B cell (primary cell): ENCODE data around the gene DCAF6. TPM values are rescaled to one million over a fixed set of nuclear protein-coding genes. Genes with fewer than 3 reads are reported as not detected.

Experiments used
- ATAC-seq: fragments of 200-7000 bp; cut with Tn5 transposase; one replicate; pipeline ENCODE4 v1.10.0; 2021; ENCODE audit warnings: low read depth, mild to moderate bottlenecking, moderate number of reproducible peaks, moderate library complexity
- CTCF ChIA-PET: fragments of 350-600 bp; sonication (Branson Sonifier 250); formaldehyde crosslinking; loops from one replicate; lab custom pipeline; 2021; ENCODE audit warnings: antibody characterized with exemption, inconsistent platforms; lab: Charles Lee
- POLR2A ChIA-PET: fragments of 350-600 bp; sonication (Branson Sonifier 250); formaldehyde crosslinking; loops from one replicate; lab custom pipeline; 2021; ENCODE audit warnings: antibody characterized with exemption; lab: Charles Lee
- DNase-seq: peaks from one replicate; pipeline ENCODE4 v3.0.0; 2013
- H2AFZ ChIP-seq: 2 replicates; pipeline ENCODE4 v1.6.1; 2012; ENCODE audit warnings: mild to moderate bottlenecking, low read depth, low read length; ENCODE audit not compliant: insufficient read depth, poor library complexity, severe bottlenecking
- H3K27ac ChIP-seq, 2 donors: 1 replicate in 1 of 2; 2 replicates in 1 of 2; pipeline ENCODE4 v1.5.1; 2012 to 2013; ENCODE audit warnings: low read length in 2 of 2, mild to moderate bottlenecking in 2 of 2, moderate library complexity in 1 of 2
- H3K27me3 ChIP-seq, 4 experiments: fragments of 200-600 bp in 1 of 4; sonication (generic) in 1 of 4; replicated peaks in 1 of 4; 1 replicate in 2 of 4; 2 replicates in 2 of 4; pipeline versions ENCODE4 v1.6.1 to v1.7.0; 2013 to 2016; ENCODE audit warnings: low read length in 3 of 4, mild to moderate bottlenecking in 2 of 4, mixed read lengths in 1 of 4, moderate library complexity in 1 of 4; ENCODE audit not compliant: insufficient read depth in 4 of 4, control insufficient read depth in 3 of 4; ENCODE audit errors: control extremely low read depth in 1 of 4
- H3K36me3 ChIP-seq, 2 experiments: replicated peaks in 1 of 2; 1 replicate in 1 of 2; 2 replicates in 1 of 2; pipeline versions ENCODE4 v1.6.1 to v1.7.1; 2013; ENCODE audit warnings: low read length in 1 of 2; ENCODE audit not compliant: insufficient read depth in 2 of 2, control insufficient read depth in 1 of 2; ENCODE audit errors: control extremely low read depth in 1 of 2, extremely low read depth in 1 of 2
- H3K4me1 ChIP-seq, 2 donors: fragments of 200-600 bp in 1 of 2; sonication (generic) in 1 of 2; 1 replicate in 1 of 2; 2 replicates in 1 of 2; pipeline versions ENCODE4 v1.5.1 to v1.6.1; 2013 to 2017; ENCODE audit warnings: low read length in 2 of 2; ENCODE audit not compliant: control insufficient read depth in 2 of 2, insufficient read depth in 2 of 2
- H3K4me2 ChIP-seq: replicated peaks from 2 replicates; pipeline ENCODE3; 2012; ENCODE audit warnings: mild to moderate bottlenecking, low read depth, low read length; ENCODE audit not compliant: poor library complexity, severe bottlenecking
- H3K4me3 ChIP-seq, 5 experiments: fragments of 200-600 bp in 1 of 5; sonication (generic) in 1 of 5; 1 replicate in 3 of 5; 2 replicates in 2 of 5; pipeline versions ENCODE4 v1.5.1 to v1.7.0; 2011 to 2016; ENCODE audit warnings: low read length in 4 of 5, mild to moderate bottlenecking in 4 of 5, low read depth in 2 of 5, control low read depth in 1 of 5, moderate library complexity in 1 of 5; ENCODE audit not compliant: insufficient read depth in 1 of 5; ENCODE audit errors: control extremely low read depth in 1 of 5, extremely low read depth in 1 of 5
- H3K79me2 ChIP-seq: fragments of 200-600 bp; sonication (generic); one replicate; pipeline ENCODE4 v1.6.0; 2016; ENCODE audit warnings: low read length; ENCODE audit not compliant: control insufficient read depth, insufficient read depth
- H3K9ac ChIP-seq: fragments of 200-600 bp; sonication (generic); 2 replicates; pipeline ENCODE4 v1.6.1; 2017; ENCODE audit warnings: mild to moderate bottlenecking, low read length, moderate library complexity
- H3K9me3 ChIP-seq, 3 donors: one replicate each; pipeline versions ENCODE4 v1.6.1 to v1.7.1; 2013; ENCODE audit warnings: low read length in 2 of 3; ENCODE audit not compliant: control insufficient read depth in 2 of 3, insufficient read depth in 1 of 3; ENCODE audit errors: control extremely low read depth in 1 of 3
- H4K20me1 ChIP-seq: 2 replicates; pipeline ENCODE4 v1.6.0; 2012; ENCODE audit warnings: mild to moderate bottlenecking, low read length; ENCODE audit not compliant: insufficient read depth, control insufficient read depth, poor library complexity, severe bottlenecking
- H3K27ac Mint-ChIP-seq: one replicate; pipeline ENCODE4 v1.8.0; 2021; ENCODE audit warnings: mixed read lengths
- H3K27me3 Mint-ChIP-seq: one replicate; pipeline ENCODE4 v1.8.0; 2021; ENCODE audit warnings: mixed read lengths
- H3K4me1 Mint-ChIP-seq: one replicate; pipeline ENCODE4 v1.8.0; 2021; ENCODE audit warnings: mixed read lengths
- H3K4me3 Mint-ChIP-seq: one replicate; pipeline ENCODE4 v1.8.0; 2021; ENCODE audit warnings: mixed read lengths
- H3K9me3 Mint-ChIP-seq: one replicate; pipeline ENCODE4 v1.8.0; 2022; ENCODE audit warnings: mixed read lengths; ENCODE audit not compliant: insufficient read depth
- EZH2 ChIP-seq: IDR thresholded peaks from 2 replicates; pipeline ENCODE4 v1.6.1; 2012; ENCODE audit warnings: borderline replicate concordance, low read depth, mild to moderate bottlenecking, moderate library complexity, low read length; ENCODE audit not compliant: insufficient read depth, poor library complexity, severe bottlenecking
- WGBS: methylation state at CpG from one replicate; pipeline ENCODE4 v1.1.5; 2013; ENCODE audit warnings: missing lambda C conversion rate; ENCODE audit not compliant: insufficient coverage; 5-methylcytosine and 5-hydroxymethylcytosine counted together
- intact Hi-C: fragments of 100-400 bp; cut with micrococcal nuclease; formaldehyde crosslinking; loops from one replicate; pipeline ENCODE4 v1.10.0; 2022
- polyA plus RNA-seq: library from polyadenylated mRNA; depleted of rRNA; stranded (reverse); fragments of >200 nt; gene quantifications from 2 replicates; pipeline ENCODE4 v1.2.3, GENCODE V29; 2012
- total RNA-seq, 2 donors: library from RNA; stranded (reverse); fragments of 120-200 nt in 1 of 2; gene quantifications; 1 replicate in 1 of 2; 2 replicates in 1 of 2; pipeline versions ENCODE4 v1.2.3 to v1.2.4, GENCODE V29; 2013 to 2022
- TF ChIP-seq, protein P1 (sequence below): fragments of 200-600 bp; IDR thresholded peaks from one replicate; pipeline ENCODE4 v1.8.0; 2022; ENCODE audit warnings: antibody characterized with exemption, mild to moderate bottlenecking

The DCAF6 gene
- total and polyA plus RNA-seq, 2 donors (not counting 1 experiment from before 2014, with no cell fraction given): 17.5 to 40.4 TPM

DNA sequence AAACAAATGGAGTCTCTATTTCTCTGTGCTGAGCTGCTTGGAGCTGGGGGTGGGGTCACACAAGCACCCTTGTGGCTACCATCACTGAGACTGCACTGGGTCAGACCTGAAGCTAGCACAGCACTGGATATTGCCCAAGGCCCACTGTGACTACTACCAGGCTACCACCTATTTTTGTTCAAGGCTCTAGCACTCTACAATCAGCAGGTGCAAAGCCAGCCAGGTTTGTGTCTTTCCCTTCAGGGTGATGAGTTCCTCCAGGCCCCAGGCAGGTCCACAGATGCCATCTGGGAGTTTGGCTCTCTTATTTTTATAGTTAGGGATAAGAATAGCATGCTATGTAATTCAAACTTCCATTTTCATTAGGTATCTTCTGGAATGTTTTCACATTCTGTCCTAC is 46.1 kb upstream of the DCAF6 start:
- no peak for TF ChIP-seq EZH2
- TF ChIP-seq, protein P1, sequence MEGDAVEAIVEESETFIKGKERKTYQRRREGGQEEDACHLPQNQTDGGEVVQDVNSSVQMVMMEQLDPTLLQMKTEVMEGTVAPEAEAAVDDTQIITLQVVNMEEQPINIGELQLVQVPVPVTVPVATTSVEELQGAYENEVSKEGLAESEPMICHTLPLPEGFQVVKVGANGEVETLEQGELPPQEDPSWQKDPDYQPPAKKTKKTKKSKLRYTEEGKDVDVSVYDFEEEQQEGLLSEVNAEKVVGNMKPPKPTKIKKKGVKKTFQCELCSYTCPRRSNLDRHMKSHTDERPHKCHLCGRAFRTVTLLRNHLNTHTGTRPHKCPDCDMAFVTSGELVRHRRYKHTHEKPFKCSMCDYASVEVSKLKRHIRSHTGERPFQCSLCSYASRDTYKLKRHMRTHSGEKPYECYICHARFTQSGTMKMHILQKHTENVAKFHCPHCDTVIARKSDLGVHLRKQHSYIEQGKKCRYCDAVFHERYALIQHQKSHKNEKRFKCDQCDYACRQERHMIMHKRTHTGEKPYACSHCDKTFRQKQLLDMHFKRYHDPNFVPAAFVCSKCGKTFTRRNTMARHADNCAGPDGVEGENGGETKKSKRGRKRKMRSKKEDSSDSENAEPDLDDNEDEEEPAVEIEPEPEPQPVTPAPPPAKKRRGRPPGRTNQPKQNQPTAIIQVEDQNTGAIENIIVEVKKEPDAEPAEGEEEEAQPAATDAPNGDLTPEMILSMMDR: no peak
- Histone ChIP-seq H3K4me3 (no peak overlapping the region), H3K36me3 (no peaks in the 10 kb centered on the region), H2AFZ (no peak overlapping the region), H3K9ac (no peak overlapping the region), H3K9me3 (no peaks in the 10 kb centered on the region), H3K4me2 (no peak overlapping the region), H3K79me2 (no peaks in the 10 kb centered on the region), H4K20me1 (no peaks in the 10 kb centered on the region), H3K4me1 (peaks cover 4 to 9% of the 10 kb centered on the region in 2 donors), H3K27me3 (no peaks in the 10 kb centered on the region), H3K27ac (no peak overlapping the region)
- ChIA-PET POLR2A (no interaction called here), CTCF (no interaction called here)
- Mint-ChIP-seq H3K4me3 (no peak overlapping the region), H3K9me3 (no peaks in the 10 kb centered on the region), H3K4me1 (peaks cover 8% of the 10 kb centered on the region), H3K27me3 (no peaks in the 10 kb centered on the region), H3K27ac (no peak overlapping the region)
- DNase-seq: no peak
- intact Hi-C loops: no loop called here
- ATAC-seq: no peak

GRCh38 chr1:167893798-167894197 is 42.7 kb upstream of the DCAF6 start:
- Mint-ChIP-seq H3K9me3 (no peaks in the 10 kb centered on the region), H3K4me3 (no peak overlapping the region), H3K27ac (no peak overlapping the region), H3K27me3 (no peaks in the 10 kb centered on the region), H3K4me1 (peaks cover 8% of the 10 kb centered on the region)
- H3K4me2 ChIP-seq: no peak overlapping the region
- ChIA-PET CTCF (interaction anchor here (0.6 kb wide), 1 partner anchor 9 kb away, joined by 3 read pairs; no protein-coding TSS in a partner anchor), POLR2A (interaction anchor here (0.7 kb wide), 1 partner anchor 11 kb away, joined by 10 read pairs; no protein-coding TSS in a partner anchor)
- peaks cover 4 to 9% of the 10 kb centered on the region in 2 donors for H3K4me1 ChIP-seq
- no peaks in the 10 kb centered on the region for H3K9me3 ChIP-seq
- H3K79me2 ChIP-seq: no peaks in the 10 kb centered on the region
- no peaks in the 10 kb centered on the region for H3K27me3 ChIP-seq
- H3K9ac ChIP-seq: no peak overlapping the region
- no peak overlapping the region for H2AFZ ChIP-seq
- no peak for DNase-seq
- no peak for ATAC-seq
- H3K4me3 ChIP-seq: no peak overlapping the region
- H3K27ac ChIP-seq: no peak overlapping the region
- no peaks in the 10 kb centered on the region for H4K20me1 ChIP-seq
- no peaks in the 10 kb centered on the region for H3K36me3 ChIP-seq
- intact Hi-C loops: no loop called here
- WGBS: 100% methylated on average over 1 of the region's 2 CpGs
- TF ChIP-seq, protein P1: no peak
- TF ChIP-seq EZH2: no peak
